MM.1S (cell line): Measurements from ENCODE around the gene POU2AF2.
"Not testable (repeated sequence)": the region's sequence is repeated elsewhere in the genome, so short reads cannot be mapped to it uniquely, and the experiment has no call there.

Experiments used
- DNase-seq: peaks from one replicate; pipeline ENCODE4 v3.0.0-alpha.2; 2015
- H2AFZ ChIP-seq: fragments of 300-600 bp; sonication (generic); 2 replicates; pipeline ENCODE4 v1.6.0; 2016; ENCODE audit warnings: antibody characterized with exemption, low read length
- H3F3A ChIP-seq: fragments of 300-600 bp; sonication (generic); 2 replicates; pipeline ENCODE4 v1.6.1; 2016; ENCODE audit warnings: mild to moderate bottlenecking, antibody characterized with exemption, low read length, moderate library complexity, mixed read lengths; ENCODE audit not compliant: insufficient read depth
- H3K27ac ChIP-seq: fragments of 300-600 bp; sonication (generic); 2 replicates; pipeline ENCODE4 v1.5.1; 2016; ENCODE audit warnings: mild to moderate bottlenecking, low read length
- H3K27me3 ChIP-seq: fragments of 300-600 bp; sonication (generic); replicated peaks from 2 replicates; pipeline ENCODE4 v1.6.0; 2016; ENCODE audit warnings: low read length; ENCODE audit not compliant: insufficient read depth
- H3K36me3 ChIP-seq: fragments of 300-600 bp; sonication (generic); replicated peaks from 2 replicates; pipeline ENCODE4 v1.6.1; 2016; ENCODE audit warnings: mild to moderate bottlenecking, low read length, mixed read lengths; ENCODE audit not compliant: insufficient read depth
- H3K4me1 ChIP-seq: fragments of 300-600 bp; sonication (generic); 2 replicates; pipeline ENCODE4 v1.6.1; 2016; ENCODE audit warnings: low read length, mixed read lengths
- H3K4me2 ChIP-seq: fragments of 300-600 bp; sonication (generic); 2 replicates; pipeline ENCODE4 v1.6.0; 2016; ENCODE audit warnings: low read depth, low read length
- H3K4me3 ChIP-seq: fragments of 300-600 bp; sonication (generic); 2 replicates; pipeline ENCODE4 v1.5.1; 2016; ENCODE audit warnings: low read length, mixed read lengths
- H3K79me2 ChIP-seq: fragments of 300-600 bp; sonication (generic); 2 replicates; pipeline ENCODE4 v1.6.1; 2016; ENCODE audit warnings: mixed run types, low read length, mixed read lengths
- H3K9ac ChIP-seq: fragments of 300-600 bp; sonication (generic); 2 replicates; pipeline ENCODE4 v1.6.1; 2016; ENCODE audit warnings: low read length, mixed read lengths
- H3K9me2 ChIP-seq: fragments of 300-600 bp; sonication (generic); replicated peaks from 2 replicates; pipeline ENCODE4 v1.6.1; 2016; ENCODE audit warnings: mild to moderate bottlenecking, low read length, mixed read lengths; ENCODE audit not compliant: insufficient read depth
- H3K9me3 ChIP-seq: fragments of 300-600 bp; sonication (generic); replicated peaks from 2 replicates; pipeline ENCODE4 v1.6.1; 2016; ENCODE audit warnings: mild to moderate bottlenecking, low read length, mixed read lengths; ENCODE audit not compliant: insufficient read depth
- H4K20me1 ChIP-seq: fragments of 300-600 bp; sonication (generic); 2 replicates; pipeline ENCODE4 v1.6.1; 2016; ENCODE audit warnings: mild to moderate bottlenecking, low read length, moderate library complexity, mixed read lengths; ENCODE audit not compliant: insufficient read depth
- EZH2 ChIP-seq: fragments of 300-600 bp; sonication (generic); optimal IDR thresholded peaks from 2 replicates; pipeline ENCODE3; 2017; ENCODE audit warnings: low read depth, mild to moderate bottlenecking, antibody characterized with exemption, low read length, mixed read lengths
- EZH2phosphoT487 ChIP-seq: fragments of 300-600 bp; sonication (generic); IDR thresholded peaks from 2 replicates; pipeline ENCODE4 v1.6.1; 2018; ENCODE audit warnings: antibody characterized with exemption, low read length
- TF ChIP-seq, protein P1 (sequence below): fragments of 300-600 bp; sonication (generic); IDR thresholded peaks from 2 replicates; pipeline ENCODE4 v1.5.1; 2016; ENCODE audit warnings: antibody characterized with exemption, low read length, mixed read lengths

The POU2AF2 gene

DNA sequence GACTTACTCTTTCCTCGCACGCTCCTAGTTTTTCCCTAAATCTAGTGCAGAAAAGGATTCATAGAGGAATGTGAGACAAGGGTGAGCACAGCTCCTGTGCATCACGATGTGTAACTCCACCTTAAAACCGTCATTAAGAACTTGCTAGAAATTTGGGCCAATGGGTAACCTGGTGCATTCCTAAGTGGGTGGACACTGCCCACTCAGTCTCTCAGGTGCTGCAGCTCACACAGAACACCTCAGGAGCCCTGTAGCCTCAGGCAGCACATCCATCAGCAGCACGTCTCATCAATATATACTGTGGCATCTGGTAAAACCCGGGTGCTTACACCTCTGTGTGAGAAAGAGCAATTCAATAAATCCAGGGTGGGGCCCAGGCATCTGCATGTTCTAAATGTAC, 65.2 kb downstream of the POU2AF2 start:
- Histone ChIP-seq H3K79me2 (no peaks in the 10 kb centered on the region), H3K4me3 (no peak overlapping the region), H3F3A (no peaks in the 10 kb centered on the region), H3K9me2 (no peaks in the 10 kb centered on the region), H3K27me3 (no peaks in the 10 kb centered on the region), H3K9me3 (no peaks in the 10 kb centered on the region), H3K4me2 (no peak overlapping the region), H3K4me1 (no peaks in the 10 kb centered on the region), H4K20me1 (no peaks in the 10 kb centered on the region), H3K36me3 (no peaks in the 10 kb centered on the region), H3K9ac (no peak overlapping the region), H2AFZ (no peak overlapping the region), H3K27ac (no peak overlapping the region)
- TF ChIP-seq EZH2, result no peak
- TF ChIP-seq, protein P1, sequence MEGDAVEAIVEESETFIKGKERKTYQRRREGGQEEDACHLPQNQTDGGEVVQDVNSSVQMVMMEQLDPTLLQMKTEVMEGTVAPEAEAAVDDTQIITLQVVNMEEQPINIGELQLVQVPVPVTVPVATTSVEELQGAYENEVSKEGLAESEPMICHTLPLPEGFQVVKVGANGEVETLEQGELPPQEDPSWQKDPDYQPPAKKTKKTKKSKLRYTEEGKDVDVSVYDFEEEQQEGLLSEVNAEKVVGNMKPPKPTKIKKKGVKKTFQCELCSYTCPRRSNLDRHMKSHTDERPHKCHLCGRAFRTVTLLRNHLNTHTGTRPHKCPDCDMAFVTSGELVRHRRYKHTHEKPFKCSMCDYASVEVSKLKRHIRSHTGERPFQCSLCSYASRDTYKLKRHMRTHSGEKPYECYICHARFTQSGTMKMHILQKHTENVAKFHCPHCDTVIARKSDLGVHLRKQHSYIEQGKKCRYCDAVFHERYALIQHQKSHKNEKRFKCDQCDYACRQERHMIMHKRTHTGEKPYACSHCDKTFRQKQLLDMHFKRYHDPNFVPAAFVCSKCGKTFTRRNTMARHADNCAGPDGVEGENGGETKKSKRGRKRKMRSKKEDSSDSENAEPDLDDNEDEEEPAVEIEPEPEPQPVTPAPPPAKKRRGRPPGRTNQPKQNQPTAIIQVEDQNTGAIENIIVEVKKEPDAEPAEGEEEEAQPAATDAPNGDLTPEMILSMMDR, result no peak
- no peak for TF ChIP-seq EZH2phosphoT487
- no peak for DNase-seq

- Histone ChIP-seq H3K9me3 (no peaks in the 10 kb centered on the region), H4K20me1 (no peaks in the 10 kb centered on the region), H3K36me3 (no peaks in the 10 kb centered on the region), H3K27me3 (no peaks in the 10 kb centered on the region), H3K4me1 (no peaks in the 10 kb centered on the region), H2AFZ (no peak overlapping the region), H3K27ac (no peak overlapping the region), H3K4me3 (no peak overlapping the region), H3K4me2 (no peak overlapping the region), H3K79me2 (no peaks in the 10 kb centered on the region), H3K9me2 (no peaks in the 10 kb centered on the region), H3F3A (no peaks in the 10 kb centered on the region), H3K9ac (no peak overlapping the region)
- TF ChIP-seq EZH2 (no peak), EZH2phosphoT487 (no peak)
- TF ChIP-seq, protein P1, result no peak
- no peak for DNase-seq
Observed at GRCh38 chr11:111312076-111312475, 66.6 kb downstream of the POU2AF2 start.

DNA sequence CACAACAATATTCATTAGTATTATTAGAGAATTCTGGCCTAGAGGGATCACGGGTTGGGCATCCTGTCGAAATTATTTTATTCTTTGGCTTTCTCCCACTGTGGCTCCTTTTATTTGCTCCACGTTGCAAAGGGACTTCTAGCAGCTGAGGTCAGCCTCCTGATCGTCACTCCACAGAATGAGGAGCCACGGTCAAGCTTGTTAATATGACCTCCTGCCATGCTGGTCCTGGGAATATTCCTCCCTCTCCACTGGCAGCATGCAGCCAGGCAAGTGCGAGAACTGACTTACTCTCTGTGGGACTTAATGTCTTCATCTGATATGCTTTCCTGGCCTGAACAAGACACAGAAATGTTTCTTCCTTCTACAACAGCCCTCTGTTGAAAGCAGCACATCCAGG, 73.8 kb downstream of the POU2AF2 start:
- H3K4me1 ChIP-seq, result no peaks in the 10 kb centered on the region
- no peak overlapping the region for H3K9ac ChIP-seq
- DNase-seq, result no peak
- H2AFZ ChIP-seq, result no peak overlapping the region
- no peak overlapping the region for H3K4me2 ChIP-seq
- H3K9me3 ChIP-seq, result no peaks in the 10 kb centered on the region
- H3K79me2 ChIP-seq, result no peaks in the 10 kb centered on the region
- H3K4me3 ChIP-seq, result no peak overlapping the region
- H4K20me1 ChIP-seq, result no peaks in the 10 kb centered on the region
- no peaks in the 10 kb centered on the region for H3F3A ChIP-seq
- no peaks in the 10 kb centered on the region for H3K36me3 ChIP-seq
- no peaks in the 10 kb centered on the region for H3K27me3 ChIP-seq
- no peak overlapping the region for H3K27ac ChIP-seq
- no peaks in the 10 kb centered on the region for H3K9me2 ChIP-seq
- TF ChIP-seq EZH2phosphoT487 (no peak), EZH2 (no peak)
- TF ChIP-seq, protein P1, result no peak

- DNase-seq, H3K4me3 ChIP-seq, H4K20me1 ChIP-seq, H3K27me3 ChIP-seq, H3F3A ChIP-seq, H3K4me2 ChIP-seq, H3K27ac ChIP-seq, H3K4me1 ChIP-seq, H3K9me3 ChIP-seq, H3K9ac ChIP-seq, H3K9me2 ChIP-seq, H2AFZ ChIP-seq, H3K36me3 ChIP-seq, H3K79me2 ChIP-seq: not testable (repeated sequence)
Observed at GRCh38 chr11:111320199-111320598, 74.7 kb downstream of the POU2AF2 start.
